GM23338 (cell line): Measurements from ENCODE around the gene AIG1. TPM values are rescaled to one million over a fixed set of nuclear protein-coding genes. Genes with fewer than 3 reads are reported as not detected.

Experiments used
- ATAC-seq: fragments of 200-7000 bp; cut with Tn5 transposase; 3 replicates; pipeline ENCODE4 v1.9.1; 2020
- DNase-seq: peaks from one replicate; pipeline ENCODE4 v3.0.0-alpha.2; 2015; ENCODE audit warnings: low spot score
- H2AFZ ChIP-seq: fragments of 200-600 bp; sonication (generic); 2 replicates; pipeline ENCODE4 v1.8.0; 2016; ENCODE audit warnings: antibody characterized with exemption, mild to moderate bottlenecking, moderate library complexity
- H3F3A ChIP-seq: fragments of 200-600 bp; sonication (generic); replicated peaks from 2 replicates; pipeline ENCODE4 v1.8.0; 2017; ENCODE audit warnings: antibody characterized with exemption, mixed run types, low read depth
- H3K27ac ChIP-seq: fragments of 200-600 bp; sonication (generic); 2 replicates; pipeline ENCODE4 v1.6.1; 2016; ENCODE audit warnings: low read depth
- H3K27me3 ChIP-seq: fragments of 200-600 bp; sonication (generic); 2 replicates; pipeline ENCODE4 v1.8.0; 2016; ENCODE audit warnings: mild to moderate bottlenecking, mixed run types, moderate library complexity; ENCODE audit not compliant: insufficient read depth
- H3K36me3 ChIP-seq: fragments of 200-600 bp; sonication (generic); 2 replicates; pipeline ENCODE4 v1.8.0; 2016; ENCODE audit warnings: mild to moderate bottlenecking; ENCODE audit not compliant: insufficient read depth
- H3K4me1 ChIP-seq: fragments of 200-600 bp; sonication (generic); 2 replicates; pipeline ENCODE4 v1.8.0; 2016; ENCODE audit warnings: mild to moderate bottlenecking, moderate library complexity; ENCODE audit not compliant: insufficient read depth
- H3K4me2 ChIP-seq: fragments of 200-600 bp; sonication (generic); 2 replicates; pipeline ENCODE4 v1.7.1; 2017; ENCODE audit warnings: mixed run types
- H3K4me3 ChIP-seq: fragments of 200-600 bp; sonication (generic); 2 replicates; pipeline ENCODE4 v1.6.1; 2016; ENCODE audit warnings: mixed run types
- H3K79me2 ChIP-seq: fragments of 200-600 bp; sonication (generic); replicated peaks from 2 replicates; pipeline ENCODE4 v1.8.0; 2017; ENCODE audit warnings: mild to moderate bottlenecking; ENCODE audit not compliant: insufficient read depth
- H3K9me2 ChIP-seq: fragments of 200-600 bp; sonication (generic); 2 replicates; pipeline ENCODE4 v1.8.0; 2017; ENCODE audit not compliant: insufficient read depth
- H4K20me1 ChIP-seq: fragments of 200-600 bp; sonication (generic); replicated peaks from 2 replicates; pipeline ENCODE4 v1.8.0; 2017; ENCODE audit warnings: mild to moderate bottlenecking; ENCODE audit not compliant: insufficient read depth
- H3K27ac Mint-ChIP-seq: 2 replicates; pipeline ENCODE4 v1.8.0; 2020; ENCODE audit warnings: inconsistent platforms, mild to moderate bottlenecking, moderate library complexity, mixed read lengths
- H3K27me3 Mint-ChIP-seq: 3 replicates; pipeline ENCODE4 v1.8.0; 2022; ENCODE audit warnings: low read depth, mild to moderate bottlenecking, moderate library complexity, mixed read lengths, inconsistent platforms; ENCODE audit not compliant: insufficient read depth, poor library complexity
- H3K36me3 Mint-ChIP-seq: 3 replicates; pipeline ENCODE4 v1.8.0; 2021; ENCODE audit warnings: low read depth, mild to moderate bottlenecking, inconsistent platforms, moderate library complexity, mixed read lengths
- H3K4me1 Mint-ChIP-seq: 3 replicates; pipeline ENCODE4 v1.8.0; 2020; ENCODE audit warnings: mild to moderate bottlenecking, inconsistent platforms, mixed read lengths
- H3K4me3 Mint-ChIP-seq: 3 replicates; pipeline ENCODE4 v1.8.0; 2021; ENCODE audit warnings: moderate library complexity, mild to moderate bottlenecking, inconsistent platforms, mixed read lengths
- H3K9me3 Mint-ChIP-seq: 3 replicates; pipeline ENCODE4 v1.8.0; 2020; ENCODE audit warnings: moderate library complexity, mild to moderate bottlenecking, inconsistent platforms, mixed read lengths
- CREB1 ChIP-seq: fragments of 250-450 bp; sonication (Bioruptor Pico); IDR thresholded peaks from 2 replicates; pipeline ENCODE4 v1.5.0; 2020; ENCODE audit warnings: low read depth, mild to moderate bottlenecking, moderate library complexity
- CTCF ChIP-seq, 2 experiments: fragments of 200-600 bp in 1 of 2; sonication (generic) in 1 of 2; conservative IDR thresholded peaks; 2 replicates each; pipeline versions ENCODE4 v1.5.1 to v1.6.1; 2016 to 2017; ENCODE audit warnings: antibody characterized with exemption in 2 of 2, low read depth in 2 of 2, mild to moderate bottlenecking in 2 of 2, moderate library complexity in 1 of 2
- EZH2 ChIP-seq: fragments of 200-600 bp; sonication (generic); IDR thresholded peaks from one replicate; pipeline ENCODE4 v1.8.0; 2017; ENCODE audit warnings: antibody characterized with exemption, mild to moderate bottlenecking, low read depth; ENCODE audit not compliant: unreplicated experiment
- EZH2phosphoT487 ChIP-seq: fragments of 200-600 bp; sonication (generic); IDR thresholded peaks from one replicate; pipeline ENCODE4 v1.8.1; 2018; ENCODE audit warnings: antibody characterized with exemption; ENCODE audit not compliant: unreplicated experiment
- JUNB ChIP-seq: IDR thresholded peaks from one replicate; pipeline ENCODE4 v1.6.1; 2016; ENCODE audit warnings: antibody characterized with exemption; ENCODE audit not compliant: unreplicated experiment
- NANOG ChIP-seq: IDR thresholded peaks from 2 replicates; pipeline ENCODE4 v1.6.1; 2016; ENCODE audit warnings: antibody characterized with exemption, borderline replicate concordance
- POLR2AphosphoS5 ChIP-seq: IDR thresholded peaks from 2 replicates; pipeline ENCODE4 v1.6.1; 2016; ENCODE audit warnings: antibody characterized with exemption, low read depth
- REST ChIP-seq: IDR thresholded peaks from one replicate; pipeline ENCODE4 v1.6.1; 2018; ENCODE audit warnings: antibody characterized with exemption; ENCODE audit not compliant: unreplicated experiment
- STAT1 ChIP-seq: IDR thresholded peaks from one replicate; pipeline ENCODE4 v1.6.1; 2016; ENCODE audit warnings: antibody characterized with exemption; ENCODE audit not compliant: unreplicated experiment
- ZNF114 ChIP-seq: fragments of 250-450 bp; sonication (Bioruptor Pico); IDR thresholded peaks from 2 replicates; pipeline ENCODE4 v1.5.0; 2020; ENCODE audit warnings: mild to moderate bottlenecking, moderate library complexity
- ZNF331 ChIP-seq: fragments of 250-450 bp; sonication (Bioruptor Pico); IDR thresholded peaks from 2 replicates; pipeline ENCODE4 v1.5.0; 2020; ENCODE audit warnings: low read depth, mild to moderate bottlenecking, moderate library complexity
- polyA plus RNA-seq: library from polyadenylated mRNA; unstranded; fragments of >200 nt; fragmentation: Nextera tagmentation; extraction: Ambion mirVana; gene quantifications from 2 replicates; pipeline ENCODE4 v1.2.1, GENCODE V29; 2016
- total RNA-seq: library from RNA; depleted of rRNA; stranded (reverse); fragments of >200 nt; shearing (Covaris generic); gene quantifications from 2 replicates; pipeline ENCODE4 v1.2.3, GENCODE V29; 2014
- TF ChIP-seq, protein P1 (sequence below): IDR thresholded peaks from 2 replicates; pipeline ENCODE4 v1.6.1; 2016; ENCODE audit warnings: antibody characterized with exemption

AIG1 gene
- total and polyA plus RNA-seq, 2 experiments from 2014 or later: 65.2 to 88.4 TPM

DNA sequence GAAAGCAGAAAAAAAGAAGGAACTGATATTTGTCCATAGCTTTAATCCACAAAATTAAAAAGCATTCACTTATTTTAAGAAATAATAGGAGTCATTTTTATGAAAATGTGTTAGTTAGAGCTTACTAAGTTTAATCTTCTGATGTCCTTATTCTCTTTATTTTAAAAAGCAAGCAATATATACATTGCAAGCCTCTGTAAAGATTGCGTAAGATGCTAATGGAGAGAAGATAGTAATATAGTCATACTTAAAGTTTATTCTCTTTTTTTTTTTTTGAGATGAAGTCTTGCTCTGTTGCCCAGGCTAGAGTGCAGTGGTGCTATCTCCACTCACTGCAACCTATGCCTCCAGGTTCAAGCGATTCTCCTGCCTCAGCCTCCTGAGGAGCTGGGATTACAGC lies 39.7 kb downstream of the AIG1 start (continued):
- TF ChIP-seq CTCF (conservative IDR thresholded peaks at IDR 0.05; ENCODE audit: low read depth in 2 of 2) (no peak), ZNF331 (CRISPR knock-in tag) (no peak), CREB1 (CRISPR knock-in tag) (no peak), JUNB (no peak), EZH2phosphoT487 (no peak), POLR2AphosphoS5 (no peak), EZH2 (no peak), REST (no peak)

DNA sequence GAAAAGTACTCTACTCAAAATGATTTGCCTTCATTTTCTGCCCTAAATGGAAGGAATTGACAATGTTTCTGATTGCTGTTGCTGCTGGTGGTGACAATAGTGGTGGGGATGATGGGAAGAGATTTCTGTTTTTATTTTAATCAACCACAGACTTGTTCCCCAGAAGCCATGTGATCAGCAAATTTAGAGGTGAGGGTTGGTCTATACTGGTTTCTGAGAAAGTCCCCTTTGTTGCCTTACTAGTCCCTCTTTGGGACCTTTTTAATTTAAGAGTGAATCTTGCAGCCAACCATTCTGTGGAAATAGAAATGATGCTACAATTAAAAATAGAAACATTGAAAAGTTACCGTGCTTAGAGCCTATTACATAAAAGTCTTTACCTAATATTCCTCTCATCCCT lies 43.2 kb downstream of the AIG1 start:
- Histone ChIP-seq H3K36me3 (no peaks in the 10 kb centered on the region), H3K79me2 (no peaks in the 10 kb centered on the region; the same call in 1 of the 2 replicates), H3K9me2 (peaks cover 6% of the 10 kb centered on the region), H3K27me3 (no peaks in the 10 kb centered on the region), H3K4me3 (no peak overlapping the region), H3K4me2 (no peak overlapping the region), H3K27ac (no peak overlapping the region), H3F3A (no peaks in the 10 kb centered on the region), H3K4me1 (peaks cover 8% of the 10 kb centered on the region), H4K20me1 (no peaks in the 10 kb centered on the region), H2AFZ (no peak overlapping the region)
- ATAC-seq (no peak), DNase-seq (no peak)
- Mint-ChIP-seq H3K4me3 (no peak overlapping the region), H3K36me3 (no peaks in the 10 kb centered on the region), H3K27ac (no peak overlapping the region), H3K9me3 (no peaks in the 10 kb centered on the region), H3K27me3 (no peaks in the 10 kb centered on the region), H3K4me1 (peaks cover 4% of the 10 kb centered on the region; the same call in 2 of the 3 replicates)
- TF ChIP-seq JUNB (no peak), ZNF331 (CRISPR knock-in tag) (no peak), POLR2AphosphoS5 (no peak), CTCF (conservative IDR thresholded peaks at IDR 0.05; ENCODE audit: low read depth in 2 of 2) (no peak), STAT1 (no peak), ZNF114 (no peak), EZH2 (no peak), REST (no peak), CREB1 (CRISPR knock-in tag) (no peak), NANOG (no peak)
- TF ChIP-seq, protein P1, sequence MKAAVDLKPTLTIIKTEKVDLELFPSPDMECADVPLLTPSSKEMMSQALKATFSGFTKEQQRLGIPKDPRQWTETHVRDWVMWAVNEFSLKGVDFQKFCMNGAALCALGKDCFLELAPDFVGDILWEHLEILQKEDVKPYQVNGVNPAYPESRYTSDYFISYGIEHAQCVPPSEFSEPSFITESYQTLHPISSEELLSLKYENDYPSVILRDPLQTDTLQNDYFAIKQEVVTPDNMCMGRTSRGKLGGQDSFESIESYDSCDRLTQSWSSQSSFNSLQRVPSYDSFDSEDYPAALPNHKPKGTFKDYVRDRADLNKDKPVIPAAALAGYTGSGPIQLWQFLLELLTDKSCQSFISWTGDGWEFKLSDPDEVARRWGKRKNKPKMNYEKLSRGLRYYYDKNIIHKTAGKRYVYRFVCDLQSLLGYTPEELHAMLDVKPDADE: no peak
